Thyroid gland (tissue), 4 donors: Measurements from ENCODE around the gene STEAP1B. TPM values are rescaled to one million over a fixed set of nuclear protein-coding genes. Genes with fewer than 3 reads are reported as not detected.
"Not testable (repeated sequence)": the region's sequence is repeated elsewhere in the genome, so short reads cannot be mapped to it uniquely, and the experiment has no call there.

ENCODE experiments used
- DNase-seq, 2 donors: peaks; one replicate each; pipeline ENCODE4 v3.0.0-alpha.2; 2019
- H3K27ac ChIP-seq, 3 donors: fragments of 200-600 bp; sonication (generic); 1 replicate in 2 of 3; 2 replicates in 1 of 3; pipeline ENCODE4 v1.5.1; 2016 to 2019; ENCODE audit warnings: mild to moderate bottlenecking in 1 of 3, moderate library complexity in 1 of 3
- H3K27me3 ChIP-seq: fragments of 200-600 bp; sonication (generic); one replicate; pipeline ENCODE4 v1.5.1; 2019
- H3K36me3 ChIP-seq, 2 donors: fragments of 200-600 bp; sonication (generic); one replicate each; pipeline ENCODE4 v1.5.1; 2016 to 2019
- H3K4me1 ChIP-seq, 2 donors: fragments of 200-600 bp; sonication (generic); one replicate each; pipeline ENCODE4 v1.5.1; 2017 to 2019
- H3K4me3 ChIP-seq, 3 donors: fragments of 200-600 bp; sonication (generic); replicated peaks in 1 of 3; 1 replicate in 2 of 3; 2 replicates in 1 of 3; pipeline ENCODE4 v1.5.1; 2016; ENCODE audit warnings: mild to moderate bottlenecking in 1 of 3
- H3K9me3 ChIP-seq: fragments of 200-600 bp; sonication (generic); one replicate; pipeline ENCODE4 v1.5.1; 2017
- CTCF ChIP-seq, 6 experiments: fragments of 200-600 bp in 3 of 6; fragments of 450-650 bp in 3 of 6; sonication (generic) in 3 of 6; IDR thresholded peaks; one replicate each; pipeline ENCODE4 v1.5.1; 2016 to 2019; ENCODE audit warnings: antibody characterized with exemption in 6 of 6, mild to moderate bottlenecking in 2 of 6, inconsistent platforms in 1 of 6, moderate library complexity in 1 of 6
- POLR2A ChIP-seq, 2 donors: fragments of 450-650 bp; IDR thresholded peaks; one replicate each; pipeline ENCODE4 v1.6.1; 2017; ENCODE audit warnings: antibody characterized with exemption in 2 of 2, mild to moderate bottlenecking in 2 of 2, moderate library complexity in 1 of 2
- WGBS, 2 donors: methylation state at CpG; one replicate each; pipeline ENCODE4 v1.1.5; 2017; 5-methylcytosine and 5-hydroxymethylcytosine counted together
- intact Hi-C: fragments of 100-400 bp; cut with DNase I; formaldehyde crosslinking; loops from one replicate; pipeline ENCODE4 v1.15.1; 2023
- total RNA-seq, 4 donors: library from RNA; depleted of rRNA; stranded (reverse); fragments of >200 nt; gene quantifications; one replicate each; pipeline ENCODE4 v1.2.3, GENCODE V29; 2016

The STEAP1B gene
- total RNA-seq, 4 donors from 2014 or later = 0.33 to 0.40 TPM; not detected in 2

- Histone ChIP-seq H3K4me3 (no peak overlapping the region), H3K36me3 (no peaks in the 10 kb centered on the region), H3K9me3 (no peaks in the 10 kb centered on the region), H3K27me3 (peaks cover 3% of the 10 kb centered on the region), H3K4me1 (no peaks in the 10 kb centered on the region), H3K27ac (no peak overlapping the region)
- no peak for DNase-seq
- no peak for TF ChIP-seq CTCF (IDR thresholded peaks at IDR 0.05)
- TF ChIP-seq POLR2A (IDR thresholded peaks at IDR 0.05) = no peak
- intact Hi-C loops = no loop called here
- WGBS, 2 donors = 61 to 96% methylated on average over 1 of the region's 1 CpG
Measured at GRCh38 chr7:22457471-22457870, 42.5 kb downstream of the STEAP1B start.

DNA sequence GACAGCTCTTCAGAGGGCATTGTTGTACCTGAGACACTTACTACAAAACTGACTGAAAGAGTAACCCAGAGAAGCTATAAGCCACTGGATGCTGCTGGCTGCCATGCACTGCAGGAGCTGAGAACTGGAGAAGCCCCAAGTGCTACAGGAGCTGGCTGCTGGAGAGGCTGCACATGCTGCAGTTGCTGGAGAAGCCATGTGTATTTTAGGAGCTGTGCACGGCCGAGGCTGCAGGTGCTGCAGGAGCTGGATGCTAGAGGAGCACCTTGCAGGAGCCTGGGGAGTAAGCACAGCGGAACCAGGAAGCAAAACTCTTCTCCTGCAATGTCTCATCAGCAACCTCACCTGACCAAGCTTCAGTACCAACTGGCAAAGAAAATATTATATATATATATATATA, 45.5 kb downstream of the STEAP1B start:
- Histone ChIP-seq H3K36me3 (no peaks in the 10 kb centered on the region), H3K27me3 (peaks cover 3% of the 10 kb centered on the region), H3K4me3 (no peak overlapping the region), H3K27ac (no peak overlapping the region), H3K9me3 (no peaks in the 10 kb centered on the region), H3K4me1 (peaks cover 0 to 4% of the 10 kb centered on the region in 2 donors)
- 67% methylated on average over 3 of the region's 3 CpGs for WGBS, 2 donors
- intact Hi-C loops = no loop called here
- DNase-seq = no peak
- no peak for TF ChIP-seq POLR2A (IDR thresholded peaks at IDR 0.05)
- no peak for TF ChIP-seq CTCF (IDR thresholded peaks at IDR 0.05)

DNA sequence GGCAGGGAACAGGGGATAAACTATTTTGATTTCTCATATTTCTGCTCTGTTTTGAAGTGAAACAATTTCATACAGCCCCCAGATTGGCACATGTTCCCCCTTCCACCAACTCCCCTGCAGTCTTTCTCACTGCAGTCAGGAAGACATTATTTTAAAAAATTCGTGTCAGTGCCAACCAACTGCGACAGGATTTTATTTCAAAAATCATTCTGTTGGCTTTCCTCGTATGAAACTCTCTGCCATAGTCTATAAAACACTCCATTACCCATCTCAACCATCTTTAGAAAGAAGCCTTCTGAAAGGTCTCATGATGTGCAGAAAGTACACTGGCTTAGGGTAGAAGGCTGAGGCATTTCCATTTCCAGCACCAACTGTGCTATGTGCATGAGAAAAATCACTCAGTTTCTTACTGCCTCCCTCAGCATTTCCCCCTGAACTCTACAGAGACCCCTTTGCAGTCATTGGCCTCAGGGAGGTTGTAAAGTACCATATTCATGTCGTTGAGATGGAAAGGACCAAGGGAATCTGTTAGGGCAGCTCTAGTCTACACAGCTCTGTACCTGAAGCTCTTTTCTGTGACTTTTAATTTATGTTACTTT, 46.9 kb downstream of the STEAP1B start:
- Histone ChIP-seq H3K4me1 (peaks cover 0 to 4% of the 10 kb centered on the region in 2 donors), H3K4me3 (no peak overlapping the region), H3K27ac (no peak overlapping the region), H3K36me3 (no peaks in the 10 kb centered on the region), H3K9me3 (no peaks in the 10 kb centered on the region), H3K27me3 (peaks cover 3% of the 10 kb centered on the region)
- 57 to 61% methylated on average over 4 of the region's 4 CpGs for WGBS, 2 donors
- TF ChIP-seq POLR2A (IDR thresholded peaks at IDR 0.05) = no peak
- TF ChIP-seq CTCF (IDR thresholded peaks at IDR 0.05) = no peak
- intact Hi-C loops = no loop called here
- no peak for DNase-seq

- intact Hi-C loops = no loop called here
- Histone ChIP-seq H3K36me3 (no peaks in the 10 kb centered on the region), H3K4me3 (no peak overlapping the region), H3K4me1 (peaks cover 0 to 4% of the 10 kb centered on the region in 2 donors), H3K27ac (no peak overlapping the region), H3K9me3 (no peaks in the 10 kb centered on the region), H3K27me3 (peaks cover 3% of the 10 kb centered on the region)
- TF ChIP-seq CTCF (IDR thresholded peaks at IDR 0.05) (peak in 3 of 6 experiments; percentile 10 to 48 (median 16)), POLR2A (IDR thresholded peaks at IDR 0.05) (no peak)
- DNase-seq = peak; percentile 22 to 31
- 51 to 59% methylated on average over 19 of the region's 19 CpGs for WGBS, 2 donors
Measured at GRCh38 chr7:22452142-22452959, 47.6 kb downstream of the STEAP1B start.

DNA sequence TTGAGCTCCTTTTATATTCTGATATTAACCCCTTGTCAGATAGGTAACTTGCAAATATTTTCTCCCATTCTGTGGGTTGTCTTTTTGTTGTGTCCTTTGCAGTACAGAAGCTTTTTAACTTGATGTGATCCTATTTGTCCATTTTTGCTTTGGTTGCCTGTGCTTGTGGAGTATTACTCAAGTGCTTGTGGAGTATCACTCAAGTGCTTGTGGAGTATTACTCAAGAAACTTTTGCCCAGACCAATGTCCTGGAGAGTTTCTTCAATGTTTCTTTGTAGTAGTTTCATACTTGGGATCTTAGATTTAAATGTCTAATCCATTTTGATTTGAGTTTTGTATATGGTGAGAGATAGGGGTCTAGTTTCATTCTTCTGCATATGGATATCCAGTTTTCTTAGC, 50.0 kb downstream of the STEAP1B start:
- H3K27ac ChIP-seq, H3K27me3 ChIP-seq, intact Hi-C loops, H3K4me1 ChIP-seq, DNase-seq, H3K9me3 ChIP-seq, H3K36me3 ChIP-seq, H3K4me3 ChIP-seq: not testable (repeated sequence)
